GM23338 (cell line): ENCODE results near the gene FAM120A.
"Not testable (repeated sequence)": the region's sequence is repeated elsewhere in the genome, so short reads cannot be mapped to it uniquely, and the experiment has no call there.

ENCODE experiments used
- EZH2 ChIP-seq: fragments of 200-600 bp; sonication (generic); IDR thresholded peaks from one replicate; pipeline ENCODE4 v1.8.0; 2017; ENCODE audit warnings: antibody characterized with exemption, mild to moderate bottlenecking, low read depth; ENCODE audit not compliant: unreplicated experiment
- TF ChIP-seq, protein P1 (sequence below), 2 experiments: fragments of 200-600 bp in 1 of 2; sonication (generic) in 1 of 2; conservative IDR thresholded peaks; 2 replicates each; pipeline versions ENCODE4 v1.5.1 to v1.6.1; 2016 to 2017; ENCODE audit warnings: antibody characterized with exemption in 2 of 2, low read depth in 2 of 2, mild to moderate bottlenecking in 2 of 2, moderate library complexity in 1 of 2

DNA sequence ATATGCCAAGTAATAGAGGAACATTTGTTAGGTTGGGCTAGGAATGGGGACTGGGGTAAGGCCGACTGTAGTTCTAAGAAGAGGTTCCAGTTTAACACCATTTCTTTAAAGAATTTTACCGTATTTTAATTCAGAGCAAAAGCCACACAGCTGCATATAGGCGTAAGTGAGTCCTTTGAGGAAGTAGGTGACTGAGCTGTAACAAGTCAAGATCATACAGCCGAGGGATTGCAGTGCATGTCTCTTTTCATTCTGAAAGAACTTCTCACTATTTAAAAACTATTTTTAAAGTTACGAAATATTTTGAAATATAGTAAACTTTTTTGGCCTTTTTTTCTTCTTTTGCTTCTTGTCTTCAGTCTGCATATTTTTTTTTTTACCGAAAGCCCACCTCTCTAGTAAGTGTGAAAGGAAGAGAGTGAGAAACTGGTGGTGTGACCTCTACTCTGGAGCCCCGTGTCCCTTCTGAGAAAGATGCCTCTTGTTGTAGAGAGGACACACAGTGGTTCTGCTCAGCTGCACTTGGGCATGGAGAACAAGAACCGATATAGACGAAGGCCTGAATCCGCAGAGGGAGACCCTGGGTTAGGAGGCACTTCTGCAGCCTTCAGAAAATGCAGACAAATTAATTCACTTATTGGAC is 60.8 kb downstream of the FAM120A start:
- TF ChIP-seq, protein P1, sequence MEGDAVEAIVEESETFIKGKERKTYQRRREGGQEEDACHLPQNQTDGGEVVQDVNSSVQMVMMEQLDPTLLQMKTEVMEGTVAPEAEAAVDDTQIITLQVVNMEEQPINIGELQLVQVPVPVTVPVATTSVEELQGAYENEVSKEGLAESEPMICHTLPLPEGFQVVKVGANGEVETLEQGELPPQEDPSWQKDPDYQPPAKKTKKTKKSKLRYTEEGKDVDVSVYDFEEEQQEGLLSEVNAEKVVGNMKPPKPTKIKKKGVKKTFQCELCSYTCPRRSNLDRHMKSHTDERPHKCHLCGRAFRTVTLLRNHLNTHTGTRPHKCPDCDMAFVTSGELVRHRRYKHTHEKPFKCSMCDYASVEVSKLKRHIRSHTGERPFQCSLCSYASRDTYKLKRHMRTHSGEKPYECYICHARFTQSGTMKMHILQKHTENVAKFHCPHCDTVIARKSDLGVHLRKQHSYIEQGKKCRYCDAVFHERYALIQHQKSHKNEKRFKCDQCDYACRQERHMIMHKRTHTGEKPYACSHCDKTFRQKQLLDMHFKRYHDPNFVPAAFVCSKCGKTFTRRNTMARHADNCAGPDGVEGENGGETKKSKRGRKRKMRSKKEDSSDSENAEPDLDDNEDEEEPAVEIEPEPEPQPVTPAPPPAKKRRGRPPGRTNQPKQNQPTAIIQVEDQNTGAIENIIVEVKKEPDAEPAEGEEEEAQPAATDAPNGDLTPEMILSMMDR (conservative IDR thresholded peaks at IDR 0.05; ENCODE audit: low read depth in 2 of 2): not testable (repeated sequence)
- TF ChIP-seq EZH2: not testable (repeated sequence)
